Central memory CD4-positive, alpha-beta T cell (primary cell): ENCODE results near the gene CXCL14.

Experiments
- DNase-seq: peaks from one replicate; pipeline ENCODE4 v3.0.0; 2022

CXCL14 gene

DNA sequence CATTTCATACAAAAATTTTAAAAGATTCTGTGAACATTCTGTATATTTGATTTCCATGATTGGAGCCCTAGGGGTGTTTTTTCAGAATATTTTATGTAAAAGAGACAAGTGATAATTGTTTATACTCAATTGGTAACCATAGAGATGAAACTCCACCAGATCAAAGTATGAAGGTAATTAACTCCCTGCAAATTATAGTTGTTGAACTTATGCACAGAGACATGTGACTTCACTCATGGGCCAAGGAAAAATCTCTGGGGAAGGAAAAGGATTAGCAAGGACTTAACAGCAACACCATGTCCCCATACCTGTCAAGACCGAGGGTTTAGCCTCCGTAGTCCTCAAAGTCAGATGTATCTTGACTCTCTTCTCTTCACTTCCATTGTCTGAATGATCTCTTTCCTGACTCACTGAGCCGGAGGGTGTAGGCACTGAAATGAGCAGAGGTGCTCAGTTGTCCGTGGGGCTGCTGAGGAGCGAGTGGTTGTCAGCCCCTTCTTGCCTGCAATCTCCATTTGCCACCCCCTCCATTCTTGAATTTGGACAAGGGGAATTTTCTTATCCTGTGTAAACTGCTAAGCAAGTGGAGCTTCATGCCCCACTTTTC, 17.5 kb upstream of the CXCL14 start:
- no peak for DNase-seq

GRCh38 chr5:135594416-135594960, 15.7 kb upstream of the CXCL14 start:
- DNase-seq = no peak

DNA sequence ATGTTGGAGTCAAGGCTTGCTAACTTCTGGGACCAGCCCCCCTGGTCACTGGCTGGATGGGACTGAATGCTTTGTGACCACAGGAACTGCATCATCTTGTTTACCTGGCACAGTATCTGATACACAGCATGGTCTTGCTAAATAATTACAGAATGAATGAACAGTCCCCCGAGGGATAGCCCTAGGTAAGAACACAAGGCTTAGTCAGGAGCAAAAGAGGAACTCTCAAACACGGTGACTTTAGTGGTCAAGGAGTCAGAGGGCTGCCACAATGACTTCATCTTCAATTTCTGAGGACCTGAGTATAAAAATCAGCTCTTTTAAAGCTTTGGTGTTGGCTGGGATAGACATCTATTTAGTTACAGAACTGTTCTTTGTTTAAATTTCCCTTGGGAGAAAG, 15.1 kb upstream of the CXCL14 start:
- DNase-seq = no peak

DNA sequence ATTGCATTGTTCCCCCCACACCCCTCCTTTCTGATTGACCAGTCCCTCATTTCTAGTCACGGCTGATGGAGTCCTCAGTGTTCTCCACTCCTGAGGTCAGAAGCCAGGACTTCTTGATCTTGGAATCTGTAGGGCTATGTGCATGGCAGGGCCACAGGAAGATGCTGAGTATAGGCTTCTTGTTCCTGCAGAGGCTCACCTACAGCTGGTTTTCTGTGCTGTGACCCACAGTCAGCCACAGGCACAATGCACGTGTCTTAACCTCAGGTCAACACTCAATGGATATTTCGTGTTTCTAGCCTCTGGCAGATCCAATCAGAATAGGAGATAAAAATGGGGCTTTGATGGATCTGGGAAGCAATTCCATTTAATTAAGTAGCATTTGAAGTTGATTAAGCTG, 14.3 kb upstream of the CXCL14 start:
- no peak for DNase-seq

GRCh38 chr5:135592312-135593045, 13.7 kb upstream of the CXCL14 start:
- no peak for DNase-seq

DNA sequence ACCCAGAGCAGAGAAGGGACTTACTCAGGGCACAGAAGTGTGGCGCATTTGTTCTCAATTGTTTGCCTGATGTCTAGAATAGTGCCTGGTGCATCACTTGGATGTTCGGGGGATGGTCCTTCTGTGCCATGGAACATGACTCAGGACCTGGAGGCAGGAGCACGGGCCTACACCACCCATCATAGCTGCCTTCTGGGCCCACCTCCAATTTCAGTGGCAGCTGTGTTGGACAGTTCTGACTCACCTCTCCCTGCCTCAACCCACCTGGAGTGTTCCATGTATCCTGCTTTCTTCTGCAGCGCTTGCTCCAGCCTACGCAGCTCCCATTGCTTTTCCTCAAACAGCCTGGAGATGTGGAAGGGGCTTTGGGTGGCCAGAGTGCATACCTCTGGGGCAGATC, 12.5 kb upstream of the CXCL14 start:
- no peak for DNase-seq

DNA sequence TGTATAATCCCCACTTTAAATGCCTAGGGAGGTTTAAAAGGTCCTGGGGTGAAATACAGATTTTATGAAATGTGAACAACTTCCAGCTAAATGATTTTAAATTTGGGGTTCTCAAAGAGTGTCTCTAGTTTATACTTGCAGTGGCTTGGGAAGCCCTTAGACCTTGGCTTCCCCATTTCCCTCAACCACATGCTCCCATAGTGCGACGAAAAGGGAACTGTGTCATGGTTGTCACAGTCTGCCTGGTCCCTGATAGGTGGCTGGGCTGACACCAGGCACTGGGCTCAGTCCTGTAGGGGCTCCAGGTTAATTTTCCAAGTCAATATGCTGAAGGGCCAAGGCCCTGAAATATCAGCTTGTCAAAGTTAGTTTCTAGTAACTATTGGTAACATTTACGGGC, 10.4 kb upstream of the CXCL14 start:
- DNase-seq = no peak

GRCh38 chr5:135587721-135588663, 9.2 kb upstream of the CXCL14 start:
- DNase-seq = no peak

DNA sequence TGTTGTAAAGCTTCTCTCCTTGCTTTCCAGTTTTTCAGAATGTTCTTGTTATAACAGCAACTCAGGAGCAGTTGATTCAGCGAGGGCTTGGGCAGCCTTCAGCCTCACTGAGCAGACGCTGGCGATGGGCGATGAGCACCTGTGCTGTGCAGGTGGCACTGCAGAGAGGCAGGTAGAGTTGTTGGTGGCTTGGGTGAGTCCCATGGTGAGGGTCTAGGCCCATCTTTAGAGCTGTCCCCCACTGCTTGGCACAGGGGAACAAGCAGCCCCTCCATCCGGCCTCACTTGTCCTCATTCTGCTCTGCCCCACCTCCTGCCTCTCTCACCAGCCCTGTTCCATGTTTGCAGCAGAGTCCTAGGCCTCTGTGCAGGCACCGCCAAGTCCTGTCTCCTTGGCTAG, 6.1 kb upstream of the CXCL14 start:
- no peak for DNase-seq

DNA sequence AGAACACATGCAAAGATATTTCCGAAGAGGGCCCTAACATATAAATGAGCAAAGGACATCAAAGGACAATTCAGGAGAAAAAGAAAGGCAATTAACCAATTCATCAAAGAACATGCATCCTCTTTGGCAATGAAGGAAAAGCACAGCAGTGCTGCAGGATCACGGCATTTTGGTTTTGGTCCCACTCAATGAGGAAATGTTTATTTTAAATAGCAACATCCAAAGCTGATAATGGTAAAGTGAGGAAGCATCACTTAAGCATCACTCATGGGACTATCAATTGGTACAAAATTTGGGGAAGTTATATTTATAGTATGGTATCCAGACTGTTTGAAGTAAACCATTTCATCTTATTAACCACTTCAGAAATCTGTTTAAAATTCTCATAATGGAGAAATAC, 5.5 kb upstream of the CXCL14 start:
- DNase-seq = no peak

DNA sequence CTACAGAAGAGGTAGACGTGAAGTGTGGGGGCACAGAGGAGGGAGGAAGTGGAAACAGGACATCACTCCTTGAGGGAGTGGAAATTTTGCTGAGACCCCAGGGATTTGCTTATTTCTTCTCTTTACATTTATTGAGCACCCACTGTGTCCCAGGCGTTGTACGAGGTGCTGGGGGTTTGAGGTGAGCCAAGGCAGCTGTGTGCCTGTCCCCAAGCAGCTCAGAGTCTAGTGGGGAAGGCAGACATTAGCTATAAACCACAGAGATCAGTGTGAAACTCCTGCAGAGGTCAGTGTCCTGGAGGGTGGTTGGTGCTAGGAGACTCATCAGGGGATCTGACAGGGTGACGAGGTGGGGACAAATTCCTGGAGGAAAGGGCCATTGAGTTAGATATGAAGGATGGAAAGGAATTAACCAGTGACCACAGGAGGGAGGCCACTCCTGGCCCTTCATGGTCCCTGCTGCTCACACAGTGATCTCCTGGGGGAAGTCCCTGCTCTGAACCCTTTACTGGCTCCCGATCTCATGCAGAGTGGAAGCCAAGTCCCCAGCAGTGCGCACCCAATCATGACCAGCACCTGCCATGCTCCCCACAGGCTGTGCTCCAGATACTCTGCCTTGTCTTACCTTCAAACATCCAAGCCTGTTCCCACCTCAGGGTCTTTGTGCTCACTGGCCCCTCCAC, 3.4 kb upstream of the CXCL14 start:
- DNase-seq = no peak

DNA sequence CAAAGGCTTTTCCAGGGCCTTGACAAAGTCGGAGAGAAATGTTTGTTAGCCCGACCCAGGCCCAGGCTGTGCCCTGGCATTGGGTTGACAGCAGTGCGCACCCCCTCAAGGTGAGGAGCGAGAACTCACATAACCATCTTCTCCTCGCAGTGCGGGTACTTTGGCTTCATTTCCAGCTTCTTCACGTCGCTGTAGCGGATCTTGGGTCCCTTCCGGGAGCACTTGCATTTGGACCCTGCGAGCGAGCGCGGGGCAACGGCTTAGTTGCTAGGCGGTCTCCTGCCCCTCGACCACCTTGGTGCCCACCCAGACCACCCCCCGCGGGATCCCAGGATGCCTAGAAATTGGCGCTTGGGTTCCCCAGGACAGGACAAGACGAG, 496 bp downstream of the CXCL14 start:
- DNase-seq = no peak

- DNase-seq = no peak
Measured at GRCh38 chr5:135577421-135577820, 1.4 kb downstream of the CXCL14 start.

- DNase-seq = no peak
Measured at GRCh38 chr5:135576075-135576599, 2.7 kb downstream of the CXCL14 start.

GRCh38 chr5:135574493-135574892, 4.3 kb downstream of the CXCL14 start:
- DNase-seq = no peak

- no peak for DNase-seq
Measured at GRCh38 chr5:135571902-135572301, 6.9 kb downstream of the CXCL14 start.

DNA sequence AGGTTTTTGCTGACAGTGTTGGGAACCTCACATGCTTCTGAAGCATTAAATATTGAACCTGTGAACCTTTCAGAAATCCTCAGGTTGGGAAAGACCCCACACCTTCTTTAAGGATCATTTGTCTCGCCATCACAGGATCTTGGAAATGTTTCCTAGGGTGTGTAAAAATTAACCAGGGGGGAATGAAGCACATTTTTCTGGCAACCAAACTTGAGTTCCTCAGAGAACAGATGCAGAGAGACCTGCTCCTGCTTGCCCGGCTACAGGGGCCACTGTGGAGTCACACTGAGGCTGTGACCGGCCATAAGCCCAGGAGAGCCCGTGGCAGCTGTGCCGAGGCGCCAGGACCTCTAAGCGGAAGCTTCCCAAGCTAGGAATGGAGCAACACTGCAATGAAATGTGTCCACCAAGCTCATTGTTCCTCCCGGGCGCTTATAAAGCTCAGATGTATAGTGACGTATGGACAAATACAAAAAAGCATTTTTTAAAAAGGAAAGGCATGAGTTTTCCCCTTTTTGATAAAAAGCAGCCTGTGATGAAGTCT, 7.7 kb downstream of the CXCL14 start:
- DNase-seq = no peak

GRCh38 chr5:135570453-135570764, 8.4 kb downstream of the CXCL14 start:
- DNase-seq = no peak

GRCh38 chr5:135569755-135570452, 8.9 kb downstream of the CXCL14 start:
- DNase-seq = no peak

DNA sequence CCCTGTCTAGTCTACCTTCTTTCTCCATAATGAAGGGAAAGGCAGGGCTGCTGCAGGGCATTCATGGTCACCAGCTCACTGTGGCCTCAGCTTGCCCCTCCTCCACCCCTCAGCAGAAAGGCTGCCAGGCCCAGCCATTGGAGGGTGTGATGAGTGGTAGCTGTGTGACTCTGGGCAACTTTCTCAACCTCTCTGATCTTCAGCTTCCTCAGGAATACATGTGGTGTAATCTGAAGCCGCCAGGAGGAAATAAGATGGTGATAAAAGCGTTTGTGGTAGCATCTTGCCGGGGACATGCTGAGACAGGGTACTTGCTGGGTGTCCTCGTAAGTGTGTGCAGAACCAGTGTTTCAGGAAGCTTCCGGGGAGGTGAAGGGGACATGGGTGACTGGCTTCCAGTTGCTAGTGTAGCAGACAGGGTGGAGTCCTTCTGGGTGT, 9.8 kb downstream of the CXCL14 start:
- DNase-seq = no peak

- DNase-seq = no peak
Measured at GRCh38 chr5:135568246-135568645, 10.5 kb downstream of the CXCL14 start.

DNA sequence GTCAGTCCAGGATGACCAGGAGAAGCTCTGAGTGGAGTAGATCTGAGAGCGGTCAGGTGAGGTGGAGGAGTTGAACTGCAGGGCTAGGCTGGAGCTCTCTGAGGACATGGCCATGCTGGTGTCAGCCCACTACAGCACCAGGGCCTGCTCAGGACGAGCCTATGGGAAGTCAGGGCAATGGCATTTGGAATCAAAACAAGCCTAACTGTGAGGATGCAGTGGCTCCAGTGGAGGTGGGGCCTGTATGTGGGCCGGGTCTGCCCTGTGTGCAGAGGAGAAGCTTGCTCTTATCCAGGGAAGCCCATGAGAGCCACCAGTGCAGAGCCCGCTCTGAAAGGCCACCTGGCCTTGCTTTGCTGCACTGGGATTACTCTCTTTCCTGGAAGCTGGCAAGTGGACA, 11.1 kb downstream of the CXCL14 start:
- no peak for DNase-seq
